ENCODE results near the gene TGFA. TPM values are rescaled to one million over a fixed set of nuclear protein-coding genes. Genes with fewer than 3 reads are reported as not detected.

Gene TGFA
- total and polyA plus RNA-seq, 4 donors = 1.1 to 2.9 (median 1.7) TPM

GRCh38 chr2:70546376-70546775 is 7.2 kb downstream of the TGFA start:
- TF ChIP-seq ZBTB33 (IDR thresholded peaks at IDR 0.05) (no peak), REST (IDR thresholded peaks at IDR 0.05) (no peak)
- no peak overlapping the region for H3K9ac ChIP-seq (ENCODE audit: low read depth in 1 of 2, low read length in 2 of 2)
- H3K9me3 ChIP-seq (ENCODE audit: control insufficient read depth in 4 of 4, low read length in 3 of 4) = no peaks in the 10 kb centered on the region
- no peak overlapping the region for H3K4me3 ChIP-seq (ENCODE audit: low read depth in 1 of 3, low read length in 3 of 3)
- no peak for DNase-seq (ENCODE audit: low spot score)
- no peak overlapping the region for H3K27ac ChIP-seq (ENCODE audit: low read depth in 1 of 2, low read length in 2 of 2)
- no peaks in the 10 kb centered on the region for H3K27me3 ChIP-seq (ENCODE audit: control insufficient read depth in 4 of 4, insufficient read depth in 4 of 4, low read length in 3 of 4)
- WGBS = 82% methylated on average over 2 of the region's 2 CpGs
- H3K36me3 ChIP-seq (ENCODE audit: control insufficient read depth in 4 of 4, insufficient read depth in 3 of 4, low read depth in 1 of 4, low read length in 3 of 4) = peaks cover 0 to 2% (median 0%) of the 10 kb centered on the region in 4 donors
- no peaks in the 10 kb centered on the region for H3K4me1 ChIP-seq (ENCODE audit: control insufficient read depth in 4 of 4, insufficient read depth in 4 of 4, low read length in 3 of 4)

- Histone ChIP-seq H3K9ac (ENCODE audit: low read depth in 1 of 2, low read length in 2 of 2) (no peak overlapping the region), H3K36me3 (ENCODE audit: control insufficient read depth in 4 of 4, insufficient read depth in 3 of 4, low read depth in 1 of 4, low read length in 3 of 4) (peaks cover 0 to 2% (median 0%) of the 10 kb centered on the region in 4 donors), H3K27me3 (ENCODE audit: control insufficient read depth in 4 of 4, insufficient read depth in 4 of 4, low read length in 3 of 4) (no peaks in the 10 kb centered on the region), H3K27ac (ENCODE audit: low read depth in 1 of 2, low read length in 2 of 2) (no peak overlapping the region), H3K4me3 (ENCODE audit: low read depth in 1 of 3, low read length in 3 of 3) (no peak overlapping the region), H3K9me3 (ENCODE audit: control insufficient read depth in 4 of 4, low read length in 3 of 4) (no peaks in the 10 kb centered on the region), H3K4me1 (ENCODE audit: control insufficient read depth in 4 of 4, insufficient read depth in 4 of 4, low read length in 3 of 4) (no peaks in the 10 kb centered on the region)
- 86% methylated on average over 8 of the region's 8 CpGs for WGBS
- TF ChIP-seq REST (IDR thresholded peaks at IDR 0.05) = no peak
- no peak for TF ChIP-seq GABPA (IDR thresholded peaks at IDR 0.05 in 1 of 2, conservative IDR thresholded peaks at IDR 0.05 in 1 of 2)
- TF ChIP-seq JUND (IDR thresholded peaks at IDR 0.05) = no peak
- TF ChIP-seq EGR1 (IDR thresholded peaks at IDR 0.05; ENCODE audit: low read depth in 2 of 2) = no peak
- no peak for DNase-seq (ENCODE audit: low spot score)
These were observed 12.1 kb downstream of the TGFA start for GRCh38 chr2:70541481-70542020.

GRCh38 chr2:70537840-70538239 is 15.8 kb downstream of the TGFA start:
- Histone ChIP-seq H3K9me3 (ENCODE audit: control insufficient read depth in 4 of 4, low read length in 3 of 4) (no peaks in the 10 kb centered on the region), H3K27ac (ENCODE audit: low read depth in 1 of 2, low read length in 2 of 2) (no peak overlapping the region), H3K4me3 (ENCODE audit: low read depth in 1 of 3, low read length in 3 of 3) (no peak overlapping the region), H3K27me3 (ENCODE audit: control insufficient read depth in 4 of 4, insufficient read depth in 4 of 4, low read length in 3 of 4) (no peaks in the 10 kb centered on the region), H3K36me3 (ENCODE audit: control insufficient read depth in 4 of 4, insufficient read depth in 3 of 4, low read depth in 1 of 4, low read length in 3 of 4) (peaks cover 0 to 2% (median 0%) of the 10 kb centered on the region in 4 donors), H3K4me1 (ENCODE audit: control insufficient read depth in 4 of 4, insufficient read depth in 4 of 4, low read length in 3 of 4) (no peaks in the 10 kb centered on the region), H3K9ac (ENCODE audit: low read depth in 1 of 2, low read length in 2 of 2) (no peak overlapping the region)
- 89% methylated on average over 1 of the region's 1 CpG for WGBS
- DNase-seq (ENCODE audit: low spot score) = no peak
- TF ChIP-seq EGR1 (IDR thresholded peaks at IDR 0.05; ENCODE audit: low read depth in 2 of 2) (no peak), NR2F2 (IDR thresholded peaks at IDR 0.05) (no peak), HNF4G (IDR thresholded peaks at IDR 0.05) (no peak), MAX (IDR thresholded peaks at IDR 0.05) (no peak), FOXA1 (IDR thresholded peaks at IDR 0.05) (no peak), REST (IDR thresholded peaks at IDR 0.05) (no peak), HNF4A (conservative IDR thresholded peaks at IDR 0.05) (no peak), YY1 (IDR thresholded peaks at IDR 0.05) (no peak), ATF3 (IDR thresholded peaks at IDR 0.05) (no peak), SP1 (IDR thresholded peaks at IDR 0.05) (no peak), JUND (IDR thresholded peaks at IDR 0.05) (no peak)

Data from liver (tissue), 9 donors.